Natural killer cell (primary cell): ENCODE results near the gene SSBP2. TPM values are rescaled to one million over a fixed set of nuclear protein-coding genes. Genes with fewer than 3 reads are reported as not detected.
A peak's percentile ranks its signal among the peaks of the same experiment; 100 is the strongest.

Source experiments
- ATAC-seq, 3 donors: fragments of 150-1000 bp in 2 of 3; fragments of 200-7000 bp in 1 of 3; cut with Tn5 transposase; 1 replicate in 1 of 3; 2 replicates in 2 of 3; pipeline ENCODE4 v1.10.0; 2021; ENCODE audit warnings: mild to moderate bottlenecking in 2 of 3, moderate library complexity in 2 of 3
- DNase-seq, 2 donors: peaks; one replicate each; pipeline versions ENCODE4 v3.0.0 to v3.0.0-alpha.2; 2013 to 2021; ENCODE audit warnings: mixed read lengths in 1 of 2
- H3K27ac ChIP-seq: one replicate; pipeline ENCODE4 v1.5.1; 2013; ENCODE audit warnings: mild to moderate bottlenecking, low read length
- H3K27me3 ChIP-seq: one replicate; pipeline ENCODE4 v1.6.1; 2013; ENCODE audit warnings: low read length; ENCODE audit not compliant: control insufficient read depth, insufficient read depth
- H3K36me3 ChIP-seq: one replicate; pipeline ENCODE4 v1.6.1; 2013; ENCODE audit warnings: low read length; ENCODE audit not compliant: control insufficient read depth, insufficient read depth
- H3K4me1 ChIP-seq: one replicate; pipeline ENCODE4 v1.6.1; 2013; ENCODE audit warnings: low read length; ENCODE audit not compliant: control insufficient read depth, insufficient read depth
- H3K4me3 ChIP-seq: one replicate; pipeline ENCODE4 v1.5.1; 2013; ENCODE audit warnings: low read length
- H3K9me3 ChIP-seq: one replicate; pipeline ENCODE4 v1.6.1; 2013; ENCODE audit warnings: low read length; ENCODE audit not compliant: control insufficient read depth, insufficient read depth
- H3K27ac Mint-ChIP-seq, 2 donors: one replicate each; pipeline ENCODE4 v1.8.0; 2022; ENCODE audit warnings: mild to moderate bottlenecking in 2 of 2, mixed read lengths in 2 of 2, moderate library complexity in 1 of 2
- H3K27me3 Mint-ChIP-seq, 2 donors: one replicate each; pipeline ENCODE4 v1.8.0; 2022; ENCODE audit warnings: low read depth in 2 of 2, mixed read lengths in 2 of 2
- H3K36me3 Mint-ChIP-seq: one replicate; pipeline ENCODE4 v1.8.0; 2022; ENCODE audit warnings: mixed read lengths
- H3K4me1 Mint-ChIP-seq, 2 donors: one replicate each; pipeline ENCODE4 v1.8.0; 2022; ENCODE audit warnings: mixed read lengths in 2 of 2
- H3K4me3 Mint-ChIP-seq: one replicate; pipeline ENCODE4 v1.8.0; 2022; ENCODE audit warnings: mild to moderate bottlenecking, moderate library complexity, mixed read lengths
- H3K9me3 Mint-ChIP-seq, 2 donors: one replicate each; pipeline ENCODE4 v1.8.0; 2022; ENCODE audit warnings: mixed read lengths in 2 of 2
- WGBS: methylation state at CpG from one replicate; pipeline ENCODE4 v1.1.7; 2013; ENCODE audit warnings: missing lambda C conversion rate; ENCODE audit not compliant: insufficient coverage; 5-methylcytosine and 5-hydroxymethylcytosine counted together
- intact Hi-C: fragments of 100-400 bp; cut with micrococcal nuclease; formaldehyde crosslinking; loops from one replicate; pipeline ENCODE4 v1.14.2; 2022
- total RNA-seq, 4 donors: library from RNA; stranded (reverse); fragments of 120-200 nt in 1 of 4; gene quantifications; one replicate each; pipeline versions ENCODE4 v1.2.3 to v1.2.4, GENCODE V29; 2013 to 2022
- TF ChIP-seq, protein P1 (sequence below): fragments of 200-600 bp; IDR thresholded peaks from one replicate; pipeline ENCODE4 v1.8.0; 2022; ENCODE audit warnings: antibody characterized with exemption

The SSBP2 gene
- total RNA-seq, 3 donors from 2014 or later (not counting 1 experiment from before 2014, with no cell fraction given), result 13.1 to 17.3 (median 14.8) TPM

- H3K27me3 ChIP-seq, result no peaks in the 10 kb centered on the region
- Mint-ChIP-seq H3K27ac (peak overlapping the region in 1 of 2 donors; percentile 46), H3K9me3 (peaks cover 2 to 13% of the 10 kb centered on the region in 2 donors), H3K4me1 (peaks cover 10 to 17% of the 10 kb centered on the region in 2 donors), H3K36me3 (peaks cover 8% of the 10 kb centered on the region), H3K4me3 (no peak overlapping the region), H3K27me3 (no peaks in the 10 kb centered on the region)
- ATAC-seq, result no peak
- no peak for DNase-seq
- intact Hi-C loops, result no loop called here
- 65% methylated on average over 6 of the region's 6 CpGs for WGBS
- no peaks in the 10 kb centered on the region for H3K4me1 ChIP-seq
- H3K4me3 ChIP-seq, result no peak overlapping the region
- no peaks in the 10 kb centered on the region for H3K36me3 ChIP-seq
- TF ChIP-seq, protein P1, sequence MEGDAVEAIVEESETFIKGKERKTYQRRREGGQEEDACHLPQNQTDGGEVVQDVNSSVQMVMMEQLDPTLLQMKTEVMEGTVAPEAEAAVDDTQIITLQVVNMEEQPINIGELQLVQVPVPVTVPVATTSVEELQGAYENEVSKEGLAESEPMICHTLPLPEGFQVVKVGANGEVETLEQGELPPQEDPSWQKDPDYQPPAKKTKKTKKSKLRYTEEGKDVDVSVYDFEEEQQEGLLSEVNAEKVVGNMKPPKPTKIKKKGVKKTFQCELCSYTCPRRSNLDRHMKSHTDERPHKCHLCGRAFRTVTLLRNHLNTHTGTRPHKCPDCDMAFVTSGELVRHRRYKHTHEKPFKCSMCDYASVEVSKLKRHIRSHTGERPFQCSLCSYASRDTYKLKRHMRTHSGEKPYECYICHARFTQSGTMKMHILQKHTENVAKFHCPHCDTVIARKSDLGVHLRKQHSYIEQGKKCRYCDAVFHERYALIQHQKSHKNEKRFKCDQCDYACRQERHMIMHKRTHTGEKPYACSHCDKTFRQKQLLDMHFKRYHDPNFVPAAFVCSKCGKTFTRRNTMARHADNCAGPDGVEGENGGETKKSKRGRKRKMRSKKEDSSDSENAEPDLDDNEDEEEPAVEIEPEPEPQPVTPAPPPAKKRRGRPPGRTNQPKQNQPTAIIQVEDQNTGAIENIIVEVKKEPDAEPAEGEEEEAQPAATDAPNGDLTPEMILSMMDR, result no peak
- H3K9me3 ChIP-seq, result peaks cover 3% of the 10 kb centered on the region
- peak overlapping the region; percentile 42 for H3K27ac ChIP-seq
Observed at GRCh38 chr5:81590498-81591384, 160.2 kb downstream of the SSBP2 start.

GRCh38 chr5:81579262-81579924, 171.5 kb downstream of the SSBP2 start:
- H3K27me3 ChIP-seq, result no peaks in the 10 kb centered on the region
- H3K36me3 Mint-ChIP-seq, result no peaks in the 10 kb centered on the region
- ATAC-seq (peak; percentile 47 to 84 (median 51)), DNase-seq (no peak)
- 50% methylated on average over 1 of the region's 1 CpG for WGBS
- H3K27ac ChIP-seq, result no peak overlapping the region
- peaks cover 8 to 12% of the 10 kb centered on the region in 2 donors for H3K4me1 Mint-ChIP-seq
- H3K27ac Mint-ChIP-seq, result peak overlapping the region in 1 of 2 donors; percentile 39
- intact Hi-C loops, result no loop called here
- no peak overlapping the region for H3K4me3 ChIP-seq
- no peaks in the 10 kb centered on the region for H3K36me3 ChIP-seq
- no peaks in the 10 kb centered on the region for H3K4me1 ChIP-seq
- no peaks in the 10 kb centered on the region for H3K9me3 Mint-ChIP-seq
- H3K9me3 ChIP-seq, result no peaks in the 10 kb centered on the region
- TF ChIP-seq, protein P1, result no peak
- H3K27me3 Mint-ChIP-seq, result no peaks in the 10 kb centered on the region
- no peak overlapping the region for H3K4me3 Mint-ChIP-seq

DNA sequence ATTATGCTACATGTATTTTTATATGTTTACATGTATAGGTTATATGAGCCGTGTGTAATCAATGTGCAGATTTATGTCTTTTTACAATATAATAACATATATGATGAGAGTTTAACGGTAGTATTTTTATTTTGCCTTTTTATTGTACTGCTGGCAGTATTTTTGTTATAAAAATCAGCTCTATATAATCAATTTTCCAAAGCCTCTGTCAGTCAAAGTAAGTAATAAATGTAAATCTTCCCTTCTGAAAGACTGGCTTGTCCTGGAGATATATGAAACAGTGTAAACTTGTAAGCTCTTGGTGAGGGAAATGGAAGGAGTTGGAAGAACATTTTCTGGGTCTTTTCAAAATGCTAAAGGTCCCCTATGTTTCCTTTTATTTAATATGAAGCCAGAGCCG, 173.8 kb downstream of the SSBP2 start:
- Mint-ChIP-seq H3K4me1 (peaks cover 8 to 12% of the 10 kb centered on the region in 2 donors), H3K27me3 (no peaks in the 10 kb centered on the region), H3K27ac (no peak overlapping the region), H3K9me3 (no peaks in the 10 kb centered on the region), H3K36me3 (no peaks in the 10 kb centered on the region), H3K4me3 (no peak overlapping the region)
- Histone ChIP-seq H3K9me3 (no peaks in the 10 kb centered on the region), H3K36me3 (no peaks in the 10 kb centered on the region), H3K4me1 (no peaks in the 10 kb centered on the region), H3K4me3 (no peak overlapping the region), H3K27me3 (no peaks in the 10 kb centered on the region), H3K27ac (no peak overlapping the region)
- WGBS, result 91% methylated on average over 1 of the region's 3 CpGs
- ATAC-seq, result no peak
- intact Hi-C loops, result no loop called here
- TF ChIP-seq, protein P1, result no peak
- DNase-seq, result no peak
